Trophoblast cell (in vitro differentiated cells and primary cell): ENCODE results near the gene GLI1.
"Not testable (repeated sequence)": the region's sequence is repeated elsewhere in the genome, so short reads cannot be mapped to it uniquely, and the experiment has no call there.

Experiments used
- DNase-seq, 2 donors: peaks; one replicate each; pipeline ENCODE4 v3.0.0-alpha.2; 2016
- H2AFZ ChIP-seq: 2 replicates; pipeline ENCODE4 v1.6.1; 2013; ENCODE audit warnings: low read length, moderate library complexity, mild to moderate bottlenecking; ENCODE audit not compliant: insufficient read depth, poor library complexity
- H2AK5ac ChIP-seq: 2 replicates; pipeline ENCODE4 v1.6.1; 2013; ENCODE audit warnings: mild to moderate bottlenecking, low read length
- H2BK120ac ChIP-seq: 2 replicates; pipeline ENCODE4 v1.6.1; 2013; ENCODE audit warnings: low read length, mild to moderate bottlenecking, moderate library complexity; ENCODE audit not compliant: insufficient read depth, poor library complexity
- H2BK12ac ChIP-seq: 2 replicates; pipeline ENCODE4 v1.6.1; 2013; ENCODE audit warnings: mild to moderate bottlenecking, low read length, moderate library complexity
- H2BK5ac ChIP-seq: 2 replicates; pipeline ENCODE4 v1.6.1; 2013; ENCODE audit warnings: low read length, low read depth, moderate library complexity, mild to moderate bottlenecking; ENCODE audit not compliant: poor library complexity
- H3K14ac ChIP-seq: 2 replicates; pipeline ENCODE4 v1.6.1; 2013; ENCODE audit warnings: mild to moderate bottlenecking, low read length
- H3K18ac ChIP-seq: 2 replicates; pipeline ENCODE4 v1.6.1; 2013; ENCODE audit warnings: mild to moderate bottlenecking, low read length
- H3K23ac ChIP-seq: 2 replicates; pipeline ENCODE4 v1.6.1; 2013; ENCODE audit warnings: low read length
- H3K27ac ChIP-seq: 2 replicates; pipeline ENCODE4 v1.5.1; 2013; ENCODE audit warnings: low read depth, mild to moderate bottlenecking, inconsistent platforms, low read length, moderate library complexity
- H3K27me3 ChIP-seq: 2 replicates; pipeline ENCODE4 v1.6.1; 2013; ENCODE audit warnings: inconsistent platforms, mild to moderate bottlenecking, low read length, moderate library complexity; ENCODE audit not compliant: insufficient read depth
- H3K36me3 ChIP-seq, 2 experiments: 1 replicate in 1 of 2; 2 replicates in 1 of 2; pipeline ENCODE4 v1.6.1; 2013; ENCODE audit warnings: low read length in 2 of 2, mild to moderate bottlenecking in 2 of 2, moderate library complexity in 1 of 2; ENCODE audit not compliant: insufficient read depth in 2 of 2, control insufficient read depth in 1 of 2
- H3K4ac ChIP-seq: 2 replicates; pipeline ENCODE4 v1.6.1; 2013; ENCODE audit warnings: low read depth, mild to moderate bottlenecking, low read length, moderate library complexity
- H3K4me1 ChIP-seq, 2 experiments: 1 replicate in 1 of 2; 2 replicates in 1 of 2; pipeline ENCODE4 v1.6.1; 2013; ENCODE audit warnings: low read length in 2 of 2, mild to moderate bottlenecking in 2 of 2, moderate library complexity in 1 of 2; ENCODE audit not compliant: insufficient read depth in 2 of 2, control insufficient read depth in 1 of 2
- H3K4me2 ChIP-seq: 2 replicates; pipeline ENCODE4 v1.6.1; 2013; ENCODE audit warnings: inconsistent platforms, mild to moderate bottlenecking, low read length, moderate library complexity
- H3K4me3 ChIP-seq: 2 replicates; pipeline ENCODE4 v1.5.1; 2013; ENCODE audit warnings: mild to moderate bottlenecking, low read depth, low read length, inconsistent platforms
- H3K79me1 ChIP-seq: one replicate; pipeline ENCODE4 v1.6.1; 2013; ENCODE audit warnings: low read length
- H3K79me2 ChIP-seq: 2 replicates; pipeline ENCODE4 v1.6.1; 2013; ENCODE audit warnings: low read length, mild to moderate bottlenecking; ENCODE audit not compliant: control insufficient read depth, insufficient read depth, poor library complexity
- H3K9ac ChIP-seq: 2 replicates; pipeline ENCODE4 v1.6.1; 2013; ENCODE audit warnings: mild to moderate bottlenecking, low read length
- H3K9me3 ChIP-seq: 2 replicates; pipeline ENCODE4 v1.6.1; 2013; ENCODE audit warnings: low read depth, mild to moderate bottlenecking, control low read depth, inconsistent platforms, low read length; ENCODE audit not compliant: insufficient read depth
- H4K12ac ChIP-seq: 2 replicates; pipeline ENCODE4 v1.6.1; 2013; ENCODE audit warnings: low read depth, mild to moderate bottlenecking, low read length, moderate library complexity
- H4K8ac ChIP-seq: 2 replicates; pipeline ENCODE4 v1.6.1; 2013; ENCODE audit warnings: low read depth, mild to moderate bottlenecking, low read length, moderate library complexity
- H4K91ac ChIP-seq: one replicate; pipeline ENCODE4 v1.6.1; 2013; ENCODE audit warnings: low read depth, mild to moderate bottlenecking, low read length, moderate library complexity
- WGBS: extraction: QIAGEN DNeasy Blood & Tissue Kit; methylation state at CpG from one replicate; pipeline ENCODE4 v1.1.7; 2013; ENCODE audit warnings: missing lambda C conversion rate; ENCODE audit not compliant: insufficient read length, insufficient coverage; ENCODE audit errors: extremely low coverage; 5-methylcytosine and 5-hydroxymethylcytosine counted together

The GLI1 gene

DNA sequence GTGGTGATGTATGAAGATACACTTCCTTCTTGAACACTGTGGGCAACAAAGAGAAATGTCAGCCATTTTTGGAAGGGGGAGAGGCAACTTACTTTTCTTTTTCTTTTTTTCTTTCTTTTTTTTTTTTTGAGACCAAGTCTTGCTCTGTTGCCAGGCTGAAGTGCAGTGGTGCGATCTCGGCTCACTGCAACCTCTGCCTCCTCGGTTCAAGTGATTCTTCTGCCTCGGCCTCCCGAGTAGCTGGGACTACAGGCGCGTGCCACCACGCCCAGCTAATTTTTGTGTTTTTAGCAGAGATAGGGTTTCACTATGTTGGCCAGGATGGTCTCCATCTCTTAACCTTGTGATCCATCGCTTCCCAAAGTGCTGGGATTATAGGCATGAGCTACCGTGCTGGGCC, 58.1 kb downstream of the GLI1 start:
- H3K79me1 ChIP-seq = peaks cover 27% of the 10 kb centered on the region
- not testable (repeated sequence) for H3K4me3 ChIP-seq, H2BK5ac ChIP-seq, H3K18ac ChIP-seq, H3K4ac ChIP-seq, H2AK5ac ChIP-seq, H3K23ac ChIP-seq, DNase-seq, H3K4me2 ChIP-seq, H2AFZ ChIP-seq, H3K27me3 ChIP-seq, H2BK12ac ChIP-seq, H3K27ac ChIP-seq, H3K14ac ChIP-seq, H4K91ac ChIP-seq, H4K8ac ChIP-seq, H3K9ac ChIP-seq, H3K9me3 ChIP-seq, H2BK120ac ChIP-seq, H4K12ac ChIP-seq
- H3K79me2 ChIP-seq = peaks cover 12% of the 10 kb centered on the region
- peaks cover 30 to 42% of the 10 kb centered on the region in 2 experiments for H3K36me3 ChIP-seq
- no CpG with 5 or more reads among the region's 10 CpGs for WGBS
- H3K4me1 ChIP-seq = peaks cover 12 to 20% of the 10 kb centered on the region in 2 experiments

DNA sequence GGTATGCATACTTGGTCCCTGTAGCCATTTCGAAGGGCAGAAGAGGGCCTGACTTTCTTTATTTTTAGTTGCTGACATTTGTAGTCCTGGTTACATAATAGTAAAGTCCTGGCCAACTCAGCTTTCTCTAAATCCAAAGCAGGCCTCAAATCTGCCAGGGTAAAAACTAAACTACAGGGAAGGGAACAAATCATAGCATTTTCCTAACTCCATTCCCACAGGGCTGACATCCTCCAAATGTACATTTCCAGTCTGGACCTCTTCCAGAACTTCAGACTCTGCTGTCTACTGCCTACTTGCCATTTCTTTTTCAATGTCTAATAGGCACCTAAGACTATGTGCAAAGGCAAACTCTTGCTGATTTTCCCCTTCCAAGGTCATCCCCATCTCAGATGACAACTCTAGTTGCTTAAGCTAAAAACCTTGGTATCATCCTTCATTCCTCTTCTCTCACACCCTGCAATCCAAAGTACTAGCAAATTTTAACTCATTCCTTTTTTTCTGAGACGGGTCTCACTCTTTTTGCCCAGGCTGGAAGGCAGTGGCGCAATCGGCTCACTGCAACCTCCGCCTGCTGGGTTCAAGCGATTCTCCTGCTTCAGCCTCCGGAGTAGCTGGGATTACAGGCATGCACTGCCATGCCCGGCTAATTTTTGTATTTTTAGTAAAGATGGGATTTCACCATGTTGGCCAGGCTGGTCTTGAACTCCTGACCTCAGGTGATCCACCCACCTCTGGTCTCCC, 58.8 kb downstream of the GLI1 start:
- H3K27ac ChIP-seq = no peak overlapping the region
- no peak overlapping the region for H2BK5ac ChIP-seq
- peaks cover 16% of the 10 kb centered on the region for H3K79me2 ChIP-seq
- no CpG with 5 or more reads among the region's 8 CpGs for WGBS
- no peak overlapping the region for H3K4me3 ChIP-seq
- peaks cover 2% of the 10 kb centered on the region for H3K9me3 ChIP-seq
- H2BK120ac ChIP-seq = no peak overlapping the region
- no peak for DNase-seq
- no peak overlapping the region for H2AFZ ChIP-seq
- H3K36me3 ChIP-seq = peaks cover 25 to 38% of the 10 kb centered on the region in 2 experiments
- H4K12ac ChIP-seq = no peak overlapping the region
- H3K4me1 ChIP-seq = peaks cover 12 to 20% of the 10 kb centered on the region in 2 experiments
- no peak overlapping the region for H3K14ac ChIP-seq
- no peak overlapping the region for H4K8ac ChIP-seq
- no peaks in the 10 kb centered on the region for H3K27me3 ChIP-seq
- no peak overlapping the region for H2AK5ac ChIP-seq
- no peak overlapping the region for H3K18ac ChIP-seq
- H4K91ac ChIP-seq = no peak overlapping the region
- H3K4me2 ChIP-seq = peak overlapping the region; percentile 13
- H3K4ac ChIP-seq = peak overlapping the region; percentile 52
- H3K79me1 ChIP-seq = peaks cover 32% of the 10 kb centered on the region
- H3K23ac ChIP-seq = no peak overlapping the region
- no peak overlapping the region for H3K9ac ChIP-seq
- H2BK12ac ChIP-seq = no peak overlapping the region

DNA sequence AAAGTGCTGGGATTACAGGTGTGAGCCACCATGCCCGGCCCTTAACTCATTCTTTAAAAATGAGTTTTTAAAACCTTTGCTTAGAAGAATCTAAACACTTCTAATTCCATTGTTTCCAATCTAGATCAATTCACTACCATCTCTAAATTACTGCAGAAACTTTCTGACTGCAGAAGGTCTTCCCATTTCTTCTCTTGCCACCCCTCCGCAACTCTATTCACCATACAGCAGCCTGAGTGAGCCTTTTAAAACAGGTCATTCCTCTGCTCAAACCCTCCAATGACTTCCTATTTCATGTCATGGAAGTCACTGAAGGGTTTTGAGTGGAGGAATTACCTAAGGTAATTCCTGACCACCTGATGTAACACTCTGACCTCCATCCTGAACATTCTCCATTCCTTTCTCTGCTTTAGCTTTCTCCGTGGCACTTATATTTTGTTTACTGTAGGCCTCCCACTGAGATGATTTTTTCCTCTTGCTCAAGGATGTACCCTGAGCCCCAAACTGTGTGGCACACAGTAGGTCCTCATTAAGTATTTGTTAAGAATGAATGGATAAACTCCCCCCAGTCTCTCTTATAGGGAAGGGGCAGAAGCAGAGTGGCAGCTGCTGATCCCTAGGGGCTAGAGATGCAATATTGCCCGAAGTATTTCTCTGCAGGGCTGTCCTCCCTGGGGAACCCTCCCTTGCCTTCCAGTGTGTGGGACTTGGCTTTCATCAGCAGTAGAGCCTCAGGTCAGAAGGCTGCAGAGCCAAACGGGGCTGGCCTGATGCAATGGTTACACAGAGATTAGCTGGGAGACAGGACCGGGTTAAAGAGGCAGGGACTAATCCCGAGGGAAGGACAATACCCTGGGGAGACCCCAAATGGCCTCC, 59.6 kb downstream of the GLI1 start:
- Histone ChIP-seq H2BK5ac (peak overlapping the region; percentile 64), H3K27me3 (no peaks in the 10 kb centered on the region), H3K4ac (peak overlapping the region; percentile 76), H3K4me2 (peak overlapping the region; percentile 86), H3K79me2 (peaks cover 23% of the 10 kb centered on the region), H3K23ac (no peak overlapping the region), H2AFZ (no peak overlapping the region), H3K14ac (peak overlapping the region; percentile 72), H3K4me3 (peak overlapping the region; percentile 84), H3K36me3 (peaks cover 25 to 40% of the 10 kb centered on the region in 2 experiments), H3K9me3 (peaks cover 2% of the 10 kb centered on the region), H4K91ac (peak overlapping the region; percentile 67), H3K79me1 (peaks cover 33% of the 10 kb centered on the region), H2BK12ac (no peak overlapping the region), H3K27ac (peak overlapping the region; percentile 89), H2BK120ac (peak overlapping the region; percentile 75), H3K9ac (peak overlapping the region; percentile 92), H4K8ac (no peak overlapping the region), H4K12ac (no peak overlapping the region), H3K4me1 (peaks cover 19 to 27% of the 10 kb centered on the region in 2 experiments), H3K18ac (peak overlapping the region; percentile 81), H2AK5ac (no peak overlapping the region)
- peak; percentile 33 to 42 for DNase-seq
- WGBS = no CpG with 5 or more reads among the region's 7 CpGs

DNA sequence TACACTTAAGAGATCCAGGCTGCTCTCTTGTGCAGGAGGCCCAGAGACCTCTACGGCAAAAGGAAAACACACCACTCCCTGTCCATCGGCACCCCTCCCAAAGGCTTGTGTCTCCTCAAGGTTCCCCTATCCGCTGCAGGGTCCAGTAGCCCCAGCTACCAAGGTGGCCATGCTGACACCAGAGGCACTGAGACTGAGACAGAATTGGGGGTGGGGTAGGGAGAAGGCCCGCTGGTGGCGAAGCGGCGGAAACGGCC, 60.1 kb downstream of the GLI1 start:
- Histone ChIP-seq H3K79me2 (peaks cover 23% of the 10 kb centered on the region), H3K27ac (peak overlapping the region; percentile 89), H4K8ac (peak overlapping the region; percentile 40), H3K27me3 (no peaks in the 10 kb centered on the region), H3K4me1 (peaks cover 22 to 31% of the 10 kb centered on the region in 2 experiments), H2BK12ac (no peak overlapping the region), H2AFZ (peak overlapping the region; percentile 52), H3K4ac (peak overlapping the region; percentile 76), H3K14ac (peak overlapping the region; percentile 72), H2AK5ac (peak overlapping the region; percentile 60), H3K9ac (peak overlapping the region; percentile 92), H2BK5ac (peak overlapping the region; percentile 64), H3K4me3 (peak overlapping the region; percentile 84), H4K12ac (peak overlapping the region; percentile 66), H3K36me3 (peaks cover 24 to 39% of the 10 kb centered on the region in 2 experiments), H2BK120ac (peak overlapping the region; percentile 75), H4K91ac (peak overlapping the region; percentile 67), H3K79me1 (peaks cover 33% of the 10 kb centered on the region), H3K23ac (no peak overlapping the region), H3K18ac (peak overlapping the region; percentile 81), H3K9me3 (peaks cover 2% of the 10 kb centered on the region), H3K4me2 (peak overlapping the region; percentile 86)
- no CpG with 5 or more reads among the region's 8 CpGs for WGBS
- DNase-seq = no peak
